ENCODE measurements around the gene GSC. TPM values are rescaled to one million over a fixed set of nuclear protein-coding genes. Genes with fewer than 3 reads are reported as not detected.

GSC gene
- total and polyA plus RNA-seq, 10 of the 15 experiments (the other 5 are each of a cell fraction or from before 2014, with no cell fraction given) = not detected

DNA sequence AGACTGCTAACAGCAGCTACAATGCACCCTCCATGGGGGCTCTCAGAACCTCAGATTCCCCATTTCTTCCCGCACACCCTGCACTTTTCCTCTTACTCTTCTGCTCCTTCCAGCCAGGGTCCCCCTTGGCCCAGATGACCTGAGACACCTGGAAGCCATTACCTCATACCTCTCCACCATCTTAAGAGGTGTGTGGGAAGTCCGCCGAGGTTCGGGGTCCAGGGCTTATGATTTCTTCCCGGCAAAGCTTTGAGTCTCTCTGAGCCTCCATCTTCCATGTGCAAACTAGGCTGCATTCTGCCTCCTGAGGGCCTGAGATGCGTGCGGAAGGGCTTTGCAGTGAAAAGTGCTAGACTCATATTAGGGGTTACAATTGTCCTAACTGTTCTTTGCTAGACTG is 5.3 kb downstream of the GSC start:
- no peak for FAIRE-seq

More for the DNA sequence above, 5.3 kb downstream of the GSC start:
- ChIA-PET SMC1A (ENCODE audit: uncharacterized antibody, unreplicated experiment) (no interaction called here), CTCF (no interaction called here), RAD21 (ENCODE audit: unreplicated experiment) (no interaction called here), POLR2A (no interaction called here)
- Histone ChIP-seq H3K4me2 (ENCODE audit: control insufficient read depth, insufficient read depth) (no peak overlapping the region), H4K20me1 (ENCODE audit: control insufficient read depth, insufficient read depth) (no peaks in the 10 kb centered on the region), H3K9ac (ENCODE audit: control insufficient read depth, insufficient read depth, low read length) (no peak overlapping the region), H3K27ac (ENCODE audit: control insufficient read depth, insufficient read depth) (no peak overlapping the region), H3K79me2 (ENCODE audit: control insufficient read depth, insufficient read depth, low read length) (no peaks in the 10 kb centered on the region), H3K27me3 (replicated peaks in 1 of 2; ENCODE audit: control insufficient read depth in 2 of 2, insufficient read depth in 2 of 2, low read length in 1 of 2) (peaks cover 8 to 16% of the 10 kb centered on the region in 2 experiments), H3K36me3 (ENCODE audit: control insufficient read depth in 2 of 2, insufficient read depth in 2 of 2, low read length in 1 of 2) (no peaks in the 10 kb centered on the region), H2AFZ (ENCODE audit: control insufficient read depth, low read depth, low read length) (no peak overlapping the region), H3K9me3 (replicated peaks; ENCODE audit: control insufficient read depth, insufficient read depth, low read length) (no peaks in the 10 kb centered on the region; the same call in 2 of the 3 replicates), H3K4me3 (no peak overlapping the region), H3K4me1 (ENCODE audit: control insufficient read depth, insufficient read depth, low read length) (no peaks in the 10 kb centered on the region)
- TF ChIP-seq SIN3A (IDR thresholded peaks at IDR 0.05; ENCODE audit: low read depth, low read length) = no peak
- no peak for TF ChIP-seq SREBF1 (IDR thresholded peaks at IDR 0.05; ENCODE audit: low read length)
- TF ChIP-seq MXI1 (IDR thresholded peaks at IDR 0.05; ENCODE audit: low read depth, low read length) = no peak
- TF ChIP-seq RBBP5 (conservative IDR thresholded peaks at IDR 0.05) = no peak
- TF ChIP-seq, protein P1, sequence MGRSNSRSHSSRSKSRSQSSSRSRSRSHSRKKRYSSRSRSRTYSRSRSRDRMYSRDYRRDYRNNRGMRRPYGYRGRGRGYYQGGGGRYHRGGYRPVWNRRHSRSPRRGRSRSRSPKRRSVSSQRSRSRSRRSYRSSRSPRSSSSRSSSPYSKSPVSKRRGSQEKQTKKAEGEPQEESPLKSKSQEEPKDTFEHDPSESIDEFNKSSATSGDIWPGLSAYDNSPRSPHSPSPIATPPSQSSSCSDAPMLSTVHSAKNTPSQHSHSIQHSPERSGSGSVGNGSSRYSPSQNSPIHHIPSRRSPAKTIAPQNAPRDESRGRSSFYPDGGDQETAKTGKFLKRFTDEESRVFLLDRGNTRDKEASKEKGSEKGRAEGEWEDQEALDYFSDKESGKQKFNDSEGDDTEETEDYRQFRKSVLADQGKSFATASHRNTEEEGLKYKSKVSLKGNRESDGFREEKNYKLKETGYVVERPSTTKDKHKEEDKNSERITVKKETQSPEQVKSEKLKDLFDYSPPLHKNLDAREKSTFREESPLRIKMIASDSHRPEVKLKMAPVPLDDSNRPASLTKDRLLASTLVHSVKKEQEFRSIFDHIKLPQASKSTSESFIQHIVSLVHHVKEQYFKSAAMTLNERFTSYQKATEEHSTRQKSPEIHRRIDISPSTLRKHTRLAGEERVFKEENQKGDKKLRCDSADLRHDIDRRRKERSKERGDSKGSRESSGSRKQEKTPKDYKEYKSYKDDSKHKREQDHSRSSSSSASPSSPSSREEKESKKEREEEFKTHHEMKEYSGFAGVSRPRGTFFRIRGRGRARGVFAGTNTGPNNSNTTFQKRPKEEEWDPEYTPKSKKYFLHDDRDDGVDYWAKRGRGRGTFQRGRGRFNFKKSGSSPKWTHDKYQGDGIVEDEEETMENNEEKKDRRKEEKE (IDR thresholded peaks at IDR 0.05) = no peak
- TF ChIP-seq KAT2A (conservative IDR thresholded peaks at IDR 0.05; ENCODE audit: control insufficient read depth, low read depth, low read length) = no peak
- TF ChIP-seq, protein P2, sequence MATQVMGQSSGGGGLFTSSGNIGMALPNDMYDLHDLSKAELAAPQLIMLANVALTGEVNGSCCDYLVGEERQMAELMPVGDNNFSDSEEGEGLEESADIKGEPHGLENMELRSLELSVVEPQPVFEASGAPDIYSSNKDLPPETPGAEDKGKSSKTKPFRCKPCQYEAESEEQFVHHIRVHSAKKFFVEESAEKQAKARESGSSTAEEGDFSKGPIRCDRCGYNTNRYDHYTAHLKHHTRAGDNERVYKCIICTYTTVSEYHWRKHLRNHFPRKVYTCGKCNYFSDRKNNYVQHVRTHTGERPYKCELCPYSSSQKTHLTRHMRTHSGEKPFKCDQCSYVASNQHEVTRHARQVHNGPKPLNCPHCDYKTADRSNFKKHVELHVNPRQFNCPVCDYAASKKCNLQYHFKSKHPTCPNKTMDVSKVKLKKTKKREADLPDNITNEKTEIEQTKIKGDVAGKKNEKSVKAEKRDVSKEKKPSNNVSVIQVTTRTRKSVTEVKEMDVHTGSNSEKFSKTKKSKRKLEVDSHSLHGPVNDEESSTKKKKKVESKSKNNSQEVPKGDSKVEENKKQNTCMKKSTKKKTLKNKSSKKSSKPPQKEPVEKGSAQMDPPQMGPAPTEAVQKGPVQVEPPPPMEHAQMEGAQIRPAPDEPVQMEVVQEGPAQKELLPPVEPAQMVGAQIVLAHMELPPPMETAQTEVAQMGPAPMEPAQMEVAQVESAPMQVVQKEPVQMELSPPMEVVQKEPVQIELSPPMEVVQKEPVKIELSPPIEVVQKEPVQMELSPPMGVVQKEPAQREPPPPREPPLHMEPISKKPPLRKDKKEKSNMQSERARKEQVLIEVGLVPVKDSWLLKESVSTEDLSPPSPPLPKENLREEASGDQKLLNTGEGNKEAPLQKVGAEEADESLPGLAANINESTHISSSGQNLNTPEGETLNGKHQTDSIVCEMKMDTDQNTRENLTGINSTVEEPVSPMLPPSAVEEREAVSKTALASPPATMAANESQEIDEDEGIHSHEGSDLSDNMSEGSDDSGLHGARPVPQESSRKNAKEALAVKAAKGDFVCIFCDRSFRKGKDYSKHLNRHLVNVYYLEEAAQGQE (IDR thresholded peaks at IDR 0.05; ENCODE audit: low read depth, low read length) = no peak
- TF ChIP-seq, protein P3, sequence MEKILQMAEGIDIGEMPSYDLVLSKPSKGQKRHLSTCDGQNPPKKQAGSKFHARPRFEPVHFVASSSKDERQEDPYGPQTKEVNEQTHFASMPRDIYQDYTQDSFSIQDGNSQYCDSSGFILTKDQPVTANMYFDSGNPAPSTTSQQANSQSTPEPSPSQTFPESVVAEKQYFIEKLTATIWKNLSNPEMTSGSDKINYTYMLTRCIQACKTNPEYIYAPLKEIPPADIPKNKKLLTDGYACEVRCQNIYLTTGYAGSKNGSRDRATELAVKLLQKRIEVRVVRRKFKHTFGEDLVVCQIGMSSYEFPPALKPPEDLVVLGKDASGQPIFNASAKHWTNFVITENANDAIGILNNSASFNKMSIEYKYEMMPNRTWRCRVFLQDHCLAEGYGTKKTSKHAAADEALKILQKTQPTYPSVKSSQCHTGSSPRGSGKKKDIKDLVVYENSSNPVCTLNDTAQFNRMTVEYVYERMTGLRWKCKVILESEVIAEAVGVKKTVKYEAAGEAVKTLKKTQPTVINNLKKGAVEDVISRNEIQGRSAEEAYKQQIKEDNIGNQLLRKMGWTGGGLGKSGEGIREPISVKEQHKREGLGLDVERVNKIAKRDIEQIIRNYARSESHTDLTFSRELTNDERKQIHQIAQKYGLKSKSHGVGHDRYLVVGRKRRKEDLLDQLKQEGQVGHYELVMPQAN (conservative IDR thresholded peaks at IDR 0.05) = no peak
- TF ChIP-seq NFYB (IDR thresholded peaks at IDR 0.05; ENCODE audit: insufficient read depth, low read depth, low read length) = no peak
- no peak for TF ChIP-seq IKZF2 (IDR thresholded peaks at IDR 0.05)
- no peak for TF ChIP-seq ASH2L (IDR thresholded peaks at IDR 0.05; ENCODE audit: borderline replicate concordance, low read depth)
- intact Hi-C loops (cut with micrococcal nuclease; ENCODE audit: unreplicated experiment) = no loop called here
- BruUV-seq (replicated peaks) = no TSS peak
- ATAC-seq = no peak
- in situ Hi-C loops (cut with MboI) = no loop called here
- no peak for DNase-seq (ENCODE audit: low read depth, low spot score)
- WGBS (ENCODE audit: insufficient coverage, insufficient replicate concordance, low lambda C conversion rate, missing lambda C conversion rate) = 51% methylated on average over 7 of the region's 7 CpGs
